ENCODE data around the gene SLAMF8.

Gene SLAMF8

DNA sequence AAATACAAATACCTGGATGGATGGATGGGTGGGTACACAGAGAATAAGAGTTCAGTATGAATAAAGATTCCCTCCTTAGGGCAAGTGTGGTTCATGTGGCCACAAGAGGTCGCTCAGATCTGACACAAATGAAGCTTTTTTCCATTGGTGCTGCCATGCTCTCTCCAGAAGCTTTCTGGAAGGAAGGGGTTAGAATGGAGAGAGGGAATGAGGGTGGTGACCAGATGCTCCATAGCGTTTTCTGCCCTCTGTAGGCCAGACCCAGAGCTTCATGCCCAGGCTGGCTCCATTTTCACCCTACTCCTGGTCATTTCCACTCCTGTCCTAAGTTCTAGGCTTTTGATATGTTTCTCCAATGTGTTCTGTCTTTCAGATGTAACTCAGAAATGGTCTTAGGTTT is 27.8 kb upstream of the SLAMF8 start:
- TF ChIP-seq EZH2phosphoT487 (conservative IDR thresholded peaks at IDR 0.05; ENCODE audit: low read length): no peak
- TF ChIP-seq, protein P1, sequence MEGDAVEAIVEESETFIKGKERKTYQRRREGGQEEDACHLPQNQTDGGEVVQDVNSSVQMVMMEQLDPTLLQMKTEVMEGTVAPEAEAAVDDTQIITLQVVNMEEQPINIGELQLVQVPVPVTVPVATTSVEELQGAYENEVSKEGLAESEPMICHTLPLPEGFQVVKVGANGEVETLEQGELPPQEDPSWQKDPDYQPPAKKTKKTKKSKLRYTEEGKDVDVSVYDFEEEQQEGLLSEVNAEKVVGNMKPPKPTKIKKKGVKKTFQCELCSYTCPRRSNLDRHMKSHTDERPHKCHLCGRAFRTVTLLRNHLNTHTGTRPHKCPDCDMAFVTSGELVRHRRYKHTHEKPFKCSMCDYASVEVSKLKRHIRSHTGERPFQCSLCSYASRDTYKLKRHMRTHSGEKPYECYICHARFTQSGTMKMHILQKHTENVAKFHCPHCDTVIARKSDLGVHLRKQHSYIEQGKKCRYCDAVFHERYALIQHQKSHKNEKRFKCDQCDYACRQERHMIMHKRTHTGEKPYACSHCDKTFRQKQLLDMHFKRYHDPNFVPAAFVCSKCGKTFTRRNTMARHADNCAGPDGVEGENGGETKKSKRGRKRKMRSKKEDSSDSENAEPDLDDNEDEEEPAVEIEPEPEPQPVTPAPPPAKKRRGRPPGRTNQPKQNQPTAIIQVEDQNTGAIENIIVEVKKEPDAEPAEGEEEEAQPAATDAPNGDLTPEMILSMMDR (IDR thresholded peaks at IDR 0.05; ENCODE audit: insufficient read depth, low read length, poor library complexity, severe bottlenecking): peak; percentile 63
- H2AFZ ChIP-seq (ENCODE audit: low read depth, low read length, severe bottlenecking): no peak overlapping the region
- no peak overlapping the region for H3K9ac ChIP-seq (ENCODE audit: low read length)
- H4K20me1 ChIP-seq (ENCODE audit: low read depth, low read length): no peaks in the 10 kb centered on the region
- H3K27ac ChIP-seq (ENCODE audit: low read depth, low read length): no peak overlapping the region
- no peaks in the 10 kb centered on the region for H3K79me2 ChIP-seq (ENCODE audit: insufficient read depth, low read length)
- no peaks in the 10 kb centered on the region for H3K36me3 ChIP-seq (ENCODE audit: low read length)
- H3K4me3 ChIP-seq (ENCODE audit: insufficient read depth, low read length, poor library complexity, severe bottlenecking): no peak overlapping the region
- no peaks in the 10 kb centered on the region for H3K27me3 ChIP-seq (ENCODE audit: low read length)
- H3K9me2 ChIP-seq (replicated peaks; ENCODE audit: insufficient read depth, low read length): no peaks in the 10 kb centered on the region
- no peak overlapping the region for H3K4me2 ChIP-seq (ENCODE audit: low read depth, low read length, poor library complexity, severe bottlenecking)
- no peaks in the 10 kb centered on the region for H3F3A ChIP-seq (ENCODE audit: insufficient read depth)
- H3K9me3 ChIP-seq (ENCODE audit: insufficient read depth, low read length): no peaks in the 10 kb centered on the region

DNA sequence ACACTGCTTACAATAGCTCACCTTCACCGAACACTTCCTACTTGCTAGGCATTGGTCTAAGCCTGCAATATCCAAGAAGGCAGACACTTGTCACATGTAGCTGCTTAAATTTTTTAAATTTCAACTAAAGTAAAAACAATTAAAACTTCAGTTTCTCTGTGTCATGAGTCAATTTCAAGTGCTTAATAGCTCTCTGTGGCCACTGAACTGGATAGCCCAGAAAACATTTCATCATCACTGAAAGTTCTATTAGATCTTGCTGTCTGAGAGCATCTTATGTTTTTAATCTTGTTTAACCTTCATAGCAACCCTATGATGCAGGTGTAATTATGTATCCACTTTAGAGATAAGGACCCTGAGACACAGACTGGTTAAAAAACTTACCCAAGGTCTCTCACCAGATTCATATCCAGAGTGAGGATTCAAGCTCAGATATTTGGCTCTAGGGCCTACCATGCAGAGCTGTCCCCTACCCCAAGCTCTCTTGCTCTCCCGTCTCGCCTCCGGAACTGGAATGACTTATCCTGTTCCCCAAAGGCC is 27.2 kb upstream of the SLAMF8 start:
- Histone ChIP-seq H3F3A (ENCODE audit: insufficient read depth) (no peaks in the 10 kb centered on the region), H3K4me3 (ENCODE audit: insufficient read depth, low read length, poor library complexity, severe bottlenecking) (no peak overlapping the region), H3K4me2 (ENCODE audit: low read depth, low read length, poor library complexity, severe bottlenecking) (no peak overlapping the region), H3K9me2 (replicated peaks; ENCODE audit: insufficient read depth, low read length) (no peaks in the 10 kb centered on the region), H3K36me3 (ENCODE audit: low read length) (no peaks in the 10 kb centered on the region), H3K79me2 (ENCODE audit: insufficient read depth, low read length) (no peaks in the 10 kb centered on the region), H3K27me3 (ENCODE audit: low read length) (no peaks in the 10 kb centered on the region), H3K9me3 (ENCODE audit: insufficient read depth, low read length) (no peaks in the 10 kb centered on the region), H3K27ac (ENCODE audit: low read depth, low read length) (no peak overlapping the region), H3K9ac (ENCODE audit: low read length) (no peak overlapping the region), H4K20me1 (ENCODE audit: low read depth, low read length) (no peaks in the 10 kb centered on the region), H2AFZ (ENCODE audit: low read depth, low read length, severe bottlenecking) (no peak overlapping the region)
- TF ChIP-seq, protein P1 (IDR thresholded peaks at IDR 0.05; ENCODE audit: insufficient read depth, low read length, poor library complexity, severe bottlenecking): no peak
- TF ChIP-seq EZH2phosphoT487 (conservative IDR thresholded peaks at IDR 0.05; ENCODE audit: low read length): no peak

DNA sequence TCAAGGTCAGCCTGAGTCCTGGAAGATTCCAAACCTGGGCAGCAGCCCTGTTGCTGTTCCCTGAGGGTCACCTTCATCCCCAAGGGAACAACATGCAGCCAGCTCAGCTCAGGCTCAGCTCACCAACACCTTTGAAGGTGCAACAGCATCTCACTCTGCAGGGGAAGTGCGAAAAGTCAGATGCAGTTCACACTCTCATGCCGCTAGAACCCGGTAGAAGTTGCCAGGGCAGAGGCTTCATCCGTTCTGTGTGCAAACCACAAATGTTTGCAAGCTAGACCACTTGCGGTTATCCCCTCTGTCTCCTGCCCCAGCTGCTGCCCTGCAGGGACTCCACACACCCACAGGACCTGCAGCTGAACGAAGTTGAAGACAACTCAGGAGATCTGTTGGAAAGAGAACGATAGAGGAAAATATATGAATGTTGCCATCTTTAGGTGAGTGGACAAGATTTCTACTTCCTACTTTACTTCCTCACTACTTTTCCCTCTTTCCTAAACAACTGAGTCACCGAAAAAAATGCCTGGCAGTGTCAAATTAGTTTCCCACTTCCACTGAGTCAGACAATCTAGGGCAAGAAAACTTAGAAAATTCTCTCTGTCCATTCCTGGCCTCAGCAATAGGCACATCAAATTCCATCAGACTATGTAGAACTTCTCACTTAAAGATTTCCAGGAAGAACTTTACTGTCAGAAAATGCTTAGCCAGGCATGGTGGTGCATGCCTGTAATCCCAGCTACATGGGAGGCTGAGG is 26.3 kb upstream of the SLAMF8 start:
- Histone ChIP-seq H3K9me2 (replicated peaks; ENCODE audit: insufficient read depth, low read length) (no peaks in the 10 kb centered on the region), H3K9me3 (ENCODE audit: insufficient read depth, low read length) (no peaks in the 10 kb centered on the region), H3K4me2 (ENCODE audit: low read depth, low read length, poor library complexity, severe bottlenecking) (no peak overlapping the region), H3K79me2 (ENCODE audit: insufficient read depth, low read length) (no peaks in the 10 kb centered on the region), H3F3A (ENCODE audit: insufficient read depth) (no peaks in the 10 kb centered on the region), H3K4me3 (ENCODE audit: insufficient read depth, low read length, poor library complexity, severe bottlenecking) (no peak overlapping the region), H4K20me1 (ENCODE audit: low read depth, low read length) (no peaks in the 10 kb centered on the region), H2AFZ (ENCODE audit: low read depth, low read length, severe bottlenecking) (no peak overlapping the region), H3K36me3 (ENCODE audit: low read length) (no peaks in the 10 kb centered on the region), H3K27ac (ENCODE audit: low read depth, low read length) (no peak overlapping the region), H3K9ac (ENCODE audit: low read length) (no peak overlapping the region), H3K27me3 (ENCODE audit: low read length) (no peaks in the 10 kb centered on the region)
- TF ChIP-seq EZH2phosphoT487 (conservative IDR thresholded peaks at IDR 0.05; ENCODE audit: low read length): no peak
- TF ChIP-seq, protein P1 (IDR thresholded peaks at IDR 0.05; ENCODE audit: insufficient read depth, low read length, poor library complexity, severe bottlenecking): no peak
